Measurements from ENCODE around the gene MCC.

Gene MCC

GRCh38 chr5:113226116-113226736 is 262.0 kb downstream of the MCC start:
- no peak overlapping the region for H3K4me3 ChIP-seq (ENCODE audit: low read length)
- TF ChIP-seq CTCF (conservative IDR thresholded peaks at IDR 0.05; ENCODE audit: low read depth, low read length), result no peak
- DNase-seq (ENCODE audit: low read depth), result no peak

- DNase-seq (ENCODE audit: low read depth), result no peak
Observed at GRCh38 chr5:113225259-113225658, 263.0 kb downstream of the MCC start.

GRCh38 chr5:113224605-113225065 is 263.6 kb downstream of the MCC start:
- TF ChIP-seq CTCF (conservative IDR thresholded peaks at IDR 0.05; ENCODE audit: low read depth, low read length), result no peak
- H3K4me3 ChIP-seq (ENCODE audit: low read length), result no peak overlapping the region
- DNase-seq (ENCODE audit: low read depth), result no peak

More at GRCh38 chr5:113225259-113225658, 263.0 kb downstream of the MCC start:
- no peak for TF ChIP-seq CTCF (conservative IDR thresholded peaks at IDR 0.05; ENCODE audit: low read depth, low read length)
- no peak overlapping the region for H3K4me3 ChIP-seq (ENCODE audit: low read length)

GRCh38 chr5:113223831-113224604 is 264.2 kb downstream of the MCC start:
- TF ChIP-seq CTCF (conservative IDR thresholded peaks at IDR 0.05; ENCODE audit: low read depth, low read length), result no peak
- DNase-seq (ENCODE audit: low read depth), result no peak
- no peak overlapping the region for H3K4me3 ChIP-seq (ENCODE audit: low read length)

GRCh38 chr5:113223315-113223714 is 264.9 kb downstream of the MCC start:
- no peak for TF ChIP-seq CTCF (conservative IDR thresholded peaks at IDR 0.05; ENCODE audit: low read depth, low read length)
- H3K4me3 ChIP-seq (ENCODE audit: low read length), result no peak overlapping the region
- no peak for DNase-seq (ENCODE audit: low read depth)

- no peak for TF ChIP-seq CTCF (conservative IDR thresholded peaks at IDR 0.05; ENCODE audit: low read depth, low read length)
- no peak for DNase-seq (ENCODE audit: low read depth)
- no peak overlapping the region for H3K4me3 ChIP-seq (ENCODE audit: low read length)
Observed at GRCh38 chr5:113221294-113222176, 266.7 kb downstream of the MCC start.
